A549 (cell line): Measurements from ENCODE around the gene ZBED3.

Source experiments
- CBX8 ChIP-seq: fragments of 200-600 bp; sonication (generic); IDR thresholded peaks from 2 replicates; pipeline ENCODE4 v1.6.1; 2016
- CEBPB ChIP-seq, 2 experiments: fragments of >200 bp in 1 of 2; sonication (Bioruptor Twin) in 1 of 2; formaldehyde crosslinking in 1 of 2; IDR thresholded peaks; 2 replicates each; pipeline ENCODE4 v1.6.1; 2012 to 2016
- CTCF ChIP-seq: fragments of >200 bp; sonication (Bioruptor Twin); formaldehyde crosslinking; IDR thresholded peaks from 3 replicates; pipeline ENCODE4 v1.5.1; 2016
- HDAC2 ChIP-seq: fragments of 200-600 bp; sonication (generic); IDR thresholded peaks from 2 replicates; pipeline ENCODE4 v1.6.1; 2016
- MAFK ChIP-seq: fragments of 450-650 bp; IDR thresholded peaks from 2 replicates; pipeline ENCODE4 v1.6.1; 2014; ENCODE audit not compliant: partially characterized antibody
- PHF8 ChIP-seq: fragments of 200-600 bp; sonication (generic); IDR thresholded peaks from 2 replicates; pipeline ENCODE4 v1.6.1; 2016; ENCODE audit warnings: low read depth, mild to moderate bottlenecking, antibody characterized with exemption, moderate library complexity, borderline replicate concordance
- POLR2A ChIP-seq: IDR thresholded peaks from 2 replicates; pipeline ENCODE4 v1.6.1; 2012; ENCODE audit warnings: mild to moderate bottlenecking, low read length
- POLR2AphosphoS2 ChIP-seq: conservative IDR thresholded peaks from 2 replicates; pipeline ENCODE4 v1.6.1; 2012; ENCODE audit warnings: low read length, improper control_type of control experiment, inconsistent platforms
- RAD21 ChIP-seq, 2 experiments: fragments of >200 bp in 1 of 2; sonication (Bioruptor Twin) in 1 of 2; formaldehyde crosslinking in 1 of 2; IDR thresholded peaks in 1 of 2; conservative IDR thresholded peaks in 1 of 2; 2 replicates in 1 of 2; 3 replicates in 1 of 2; pipeline ENCODE4 v1.6.1; 2012 to 2018; ENCODE audit warnings: inconsistent platforms in 1 of 2
- RFX5 ChIP-seq: fragments of 450-650 bp; IDR thresholded peaks from 2 replicates; pipeline ENCODE4 v1.7.1; 2014; ENCODE audit warnings: antibody characterized with exemption, mild to moderate bottlenecking, moderate library complexity
- USF2 ChIP-seq: fragments of 450-650 bp; IDR thresholded peaks from 2 replicates; pipeline ENCODE4 v1.6.1; 2014; ENCODE audit warnings: antibody characterized with exemption
- ZC3H11A ChIP-seq: fragments of 450-650 bp; IDR thresholded peaks from 2 replicates; pipeline ENCODE4 v1.6.1; 2014; ENCODE audit warnings: antibody characterized with exemption, mild to moderate bottlenecking

GRCh38 chr5:77033338-77033737 is 53.7 kb downstream of the ZBED3 start:
- TF ChIP-seq CTCF (no peak), PHF8 (no peak), RFX5 (no peak), POLR2AphosphoS2 (no peak), CBX8 (no peak), POLR2A (no peak), ZC3H11A (no peak), MAFK (no peak), USF2 (no peak), CEBPB (IDR thresholded peaks at IDR 0.05) (no peak), RAD21 (conservative IDR thresholded peaks at IDR 0.05 in 1 of 2, IDR thresholded peaks at IDR 0.05 in 1 of 2) (no peak), HDAC2 (no peak)
